ENCODE results near the gene CHCHD4.

GRCh38 chr3:14119651-14120050 lies 5.0 kb downstream of the CHCHD4 start:
- no peak for TF ChIP-seq JUND (IDR thresholded peaks at IDR 0.05)
- TF ChIP-seq CTCF (IDR thresholded peaks at IDR 0.05) = no peak
- no peak for TF ChIP-seq NFIC (IDR thresholded peaks at IDR 0.05; ENCODE audit: borderline replicate concordance)
